Neuronal stem cell (in vitro differentiated cells): ENCODE measurements around the gene PIP5K1C.

Experiments used
- DNase-seq: peaks from one replicate; pipeline ENCODE4 v3.0.0-alpha.2; 2013; ENCODE audit warnings: low spot score
- H2AFZ ChIP-seq: one replicate; pipeline ENCODE4 v1.6.1; 2013; ENCODE audit warnings: mild to moderate bottlenecking, low read length, inconsistent platforms
- H2AK5ac ChIP-seq: 2 replicates; pipeline ENCODE4 v1.6.1; 2013; ENCODE audit warnings: low read depth, mild to moderate bottlenecking, inconsistent platforms, low read length, moderate library complexity, mixed read lengths
- H2BK120ac ChIP-seq: 2 replicates; pipeline ENCODE4 v1.6.1; 2013; ENCODE audit warnings: low read depth, mild to moderate bottlenecking, inconsistent platforms, low read length, moderate library complexity, mixed read lengths
- H2BK12ac ChIP-seq: one replicate; pipeline ENCODE4 v1.6.1; 2013; ENCODE audit warnings: low read length, inconsistent platforms
- H2BK15ac ChIP-seq: 2 replicates; pipeline ENCODE4 v1.6.1; 2013; ENCODE audit warnings: mild to moderate bottlenecking, low read length, inconsistent platforms, mixed read lengths
- H2BK5ac ChIP-seq: one replicate; pipeline ENCODE4 v1.6.1; 2013; ENCODE audit warnings: inconsistent platforms, mild to moderate bottlenecking, low read length, moderate library complexity
- H3K14ac ChIP-seq: one replicate; pipeline ENCODE4 v1.6.1; 2013; ENCODE audit warnings: low read length, inconsistent platforms
- H3K18ac ChIP-seq: 2 replicates; pipeline ENCODE4 v1.6.1; 2013; ENCODE audit warnings: low read length, inconsistent platforms
- H3K23ac ChIP-seq: 2 replicates; pipeline ENCODE4 v1.6.1; 2013; ENCODE audit warnings: low read depth, mild to moderate bottlenecking, mixed read lengths, low read length, inconsistent platforms; ENCODE audit not compliant: poor library complexity
- H3K27ac ChIP-seq: replicated peaks from 3 replicates; pipeline ENCODE4 v1.5.1; 2013; ENCODE audit warnings: low read length, inconsistent platforms
- H3K27me3 ChIP-seq, 3 experiments: 2 replicates each; pipeline ENCODE4 v1.6.1; 2013; ENCODE audit warnings: low read length in 3 of 3, mild to moderate bottlenecking in 2 of 3, inconsistent platforms in 1 of 3, low read depth in 1 of 3, mixed read lengths in 1 of 3, moderate library complexity in 1 of 3; ENCODE audit not compliant: control insufficient read depth in 3 of 3, insufficient read depth in 3 of 3
- H3K36me3 ChIP-seq, 2 donors: replicated peaks in 1 of 2; 2 replicates each; pipeline ENCODE4 v1.6.1; 2013; ENCODE audit warnings: low read length in 2 of 2; ENCODE audit not compliant: control insufficient read depth in 2 of 2, insufficient read depth in 2 of 2
- H3K4ac ChIP-seq: 2 replicates; pipeline ENCODE4 v1.6.1; 2013; ENCODE audit warnings: inconsistent platforms, mild to moderate bottlenecking, low read length, moderate library complexity
- H3K4me1 ChIP-seq, 2 donors: 1 replicate in 1 of 2; 2 replicates in 1 of 2; pipeline ENCODE4 v1.6.1; 2013; ENCODE audit warnings: low read length in 2 of 2, low read depth in 1 of 2; ENCODE audit not compliant: control insufficient read depth in 2 of 2, insufficient read depth in 1 of 2
- H3K4me2 ChIP-seq: one replicate; pipeline ENCODE4 v1.6.1; 2013; ENCODE audit warnings: mild to moderate bottlenecking, low read length, inconsistent platforms; ENCODE audit not compliant: insufficient read depth, poor library complexity, severe bottlenecking
- H3K4me3 ChIP-seq, 2 donors: 2 replicates each; pipeline ENCODE4 v1.5.1; 2013; ENCODE audit warnings: low read length in 2 of 2, mild to moderate bottlenecking in 2 of 2, inconsistent platforms in 1 of 2, moderate library complexity in 1 of 2
- H3K79me1 ChIP-seq: one replicate; pipeline ENCODE4 v1.6.1; 2013; ENCODE audit warnings: low read depth, mild to moderate bottlenecking, inconsistent platforms, low read length, moderate library complexity
- H3K9ac ChIP-seq: one replicate; pipeline ENCODE4 v1.6.1; 2013; ENCODE audit warnings: mild to moderate bottlenecking, low read depth, low read length, inconsistent platforms; ENCODE audit not compliant: poor library complexity
- H3K9me3 ChIP-seq, 2 donors: replicated peaks in 1 of 2; 2 replicates each; pipeline versions ENCODE3 to v1.6.1; 2013; ENCODE audit warnings: low read length in 2 of 2, mild to moderate bottlenecking in 2 of 2, inconsistent platforms in 1 of 2, low read depth in 1 of 2, mixed read lengths in 1 of 2, moderate library complexity in 1 of 2; ENCODE audit not compliant: control insufficient read depth in 2 of 2, insufficient read depth in 1 of 2
- H4K8ac ChIP-seq: one replicate; pipeline ENCODE4 v1.6.1; 2013; ENCODE audit warnings: low read depth, mild to moderate bottlenecking, inconsistent platforms, low read length, moderate library complexity
- H4K91ac ChIP-seq: one replicate; pipeline ENCODE4 v1.6.1; 2013; ENCODE audit warnings: low read length, low read depth, mild to moderate bottlenecking, inconsistent platforms; ENCODE audit not compliant: poor library complexity
- WGBS, 2 donors: extraction: QIAGEN DNeasy Blood & Tissue Kit; methylation state at CpG; one replicate each; pipeline ENCODE4 v1.1.7; 2013; ENCODE audit warnings: missing lambda C conversion rate in 2 of 2, mixed read lengths in 1 of 2; ENCODE audit not compliant: insufficient read length in 2 of 2, insufficient replicate concordance in 1 of 2; ENCODE audit errors: extremely low coverage in 2 of 2; 5-methylcytosine and 5-hydroxymethylcytosine counted together

The PIP5K1C gene

GRCh38 chr19:3665681-3666544 is 34.4 kb downstream of the PIP5K1C start:
- no CpG with 5 or more reads among the region's 40 CpGs for WGBS, 2 donors
- peak; percentile 53 for DNase-seq

GRCh38 chr19:3664879-3665642 is 35.2 kb downstream of the PIP5K1C start:
- no peaks in the 10 kb centered on the region for H3K27me3 ChIP-seq
- H3K9ac ChIP-seq: no peak overlapping the region
- H4K8ac ChIP-seq: peak overlapping the region; percentile 9
- H2AFZ ChIP-seq: no peak overlapping the region
- H3K79me1 ChIP-seq: peaks cover 25% of the 10 kb centered on the region
- no peak overlapping the region for H3K4me2 ChIP-seq
- peak overlapping the region; percentile 29 for H2AK5ac ChIP-seq
- H2BK5ac ChIP-seq: peak overlapping the region; percentile 29
- no peak for DNase-seq
- no peak overlapping the region for H2BK12ac ChIP-seq
- H3K9me3 ChIP-seq: peaks cover 0 to 4% of the 10 kb centered on the region in 2 donors
- H3K4ac ChIP-seq: no peak overlapping the region
- no peak overlapping the region for H4K91ac ChIP-seq
- no peak overlapping the region for H2BK15ac ChIP-seq
- no peak overlapping the region for H3K27ac ChIP-seq
- no peak overlapping the region for H3K4me3 ChIP-seq
- H3K14ac ChIP-seq: no peak overlapping the region
- peak overlapping the region; percentile 4 for H3K23ac ChIP-seq
- peaks cover 16 to 19% of the 10 kb centered on the region in 2 donors for H3K4me1 ChIP-seq
- peak overlapping the region; percentile 11 for H3K18ac ChIP-seq
- no peak overlapping the region for H2BK120ac ChIP-seq
- WGBS, 2 donors: no CpG with 5 or more reads among the region's 19 CpGs
- peaks cover 45% of the 10 kb centered on the region in 2 donors for H3K36me3 ChIP-seq

More at GRCh38 chr19:3665681-3666544, 34.4 kb downstream of the PIP5K1C start:
- Histone ChIP-seq H4K91ac (peak overlapping the region; percentile 72), H3K14ac (peak overlapping the region; percentile 82), H4K8ac (peak overlapping the region; percentile 93), H2BK120ac (no peak overlapping the region), H2AK5ac (peak overlapping the region; percentile 72), H3K4me2 (no peak overlapping the region), H2BK12ac (peak overlapping the region; percentile 99), H2BK5ac (peak overlapping the region; percentile 29), H3K27ac (no peak overlapping the region), H3K23ac (peak overlapping the region; percentile 95), H2AFZ (no peak overlapping the region), H3K4ac (peak overlapping the region; percentile 58), H3K9ac (peak overlapping the region; percentile 77), H3K36me3 (peaks cover 39% of the 10 kb centered on the region in 2 donors), H3K9me3 (peaks cover 0 to 4% of the 10 kb centered on the region in 2 donors), H3K4me1 (peaks cover 23 to 26% of the 10 kb centered on the region in 2 donors), H2BK15ac (no peak overlapping the region), H3K27me3 (no peaks in the 10 kb centered on the region), H3K18ac (peak overlapping the region; percentile 86), H3K4me3 (peak overlapping the region in 1 of 2 donors; percentile 41), H3K79me1 (peaks cover 26% of the 10 kb centered on the region)

GRCh38 chr19:3663838-3664237 is 36.4 kb downstream of the PIP5K1C start:
- Histone ChIP-seq H2BK12ac (no peak overlapping the region), H2BK15ac (no peak overlapping the region), H2BK5ac (no peak overlapping the region), H3K9me3 (peaks cover 0 to 4% of the 10 kb centered on the region in 2 donors), H2AK5ac (no peak overlapping the region), H4K91ac (no peak overlapping the region), H3K23ac (peak overlapping the region; percentile 3), H2AFZ (no peak overlapping the region), H3K4me1 (peaks cover 7 to 9% of the 10 kb centered on the region in 2 donors), H3K14ac (no peak overlapping the region), H3K27ac (no peak overlapping the region), H2BK120ac (no peak overlapping the region), H3K79me1 (peaks cover 17% of the 10 kb centered on the region), H3K4me2 (no peak overlapping the region), H3K4me3 (no peak overlapping the region), H3K18ac (no peak overlapping the region), H3K4ac (no peak overlapping the region), H4K8ac (no peak overlapping the region), H3K9ac (no peak overlapping the region), H3K27me3 (no peaks in the 10 kb centered on the region), H3K36me3 (peaks cover 46 to 56% of the 10 kb centered on the region in 2 donors)
- no CpG with 5 or more reads among the region's 18 CpGs for WGBS, 2 donors
- DNase-seq: no peak
